HG03442 (cell line): ENCODE data around the gene MUC13.

Experiments used
- ATAC-seq: cut with Tn5 transposase; IDR thresholded peaks from one replicate; pipeline ENCODE4 v1.9.1; 2021; ENCODE audit warnings: mild to moderate bottlenecking, moderate library complexity; ENCODE audit not compliant: unreplicated experiment

The MUC13 gene

DNA sequence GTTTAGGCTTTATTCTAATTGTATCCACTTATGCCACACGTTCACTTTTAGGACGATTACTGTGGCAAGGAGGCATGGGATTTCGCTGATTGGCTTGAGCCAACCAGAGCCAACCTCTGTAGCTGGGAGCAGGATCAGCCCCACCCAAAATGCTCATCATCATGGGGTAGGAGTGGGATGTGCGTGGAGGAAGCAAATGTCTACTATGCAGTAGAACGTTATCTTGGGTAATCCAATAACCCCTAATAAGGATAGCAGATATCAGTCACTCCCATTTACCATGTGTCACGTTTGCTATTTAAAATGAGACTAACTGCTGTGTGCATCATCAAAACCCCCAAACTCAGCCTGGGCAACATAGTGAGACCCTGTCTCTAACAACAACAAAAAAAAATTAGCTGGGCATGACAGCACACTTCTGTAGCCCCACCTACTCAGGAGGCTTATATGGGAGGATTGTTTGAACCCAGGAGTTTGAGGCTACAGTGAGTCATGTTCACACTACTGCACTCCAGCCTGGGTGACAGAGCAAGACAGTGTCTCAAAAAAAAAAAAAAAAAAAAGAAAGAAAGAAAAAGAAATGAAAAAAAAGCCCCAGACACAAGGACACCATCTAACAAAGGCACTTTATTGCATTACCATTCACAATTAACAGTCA is 29.6 kb downstream of the MUC13 start:
- ATAC-seq: no peak

- no peak for ATAC-seq
Measured at GRCh38 chr3:124903896-124904834, 30.4 kb downstream of the MUC13 start.

DNA sequence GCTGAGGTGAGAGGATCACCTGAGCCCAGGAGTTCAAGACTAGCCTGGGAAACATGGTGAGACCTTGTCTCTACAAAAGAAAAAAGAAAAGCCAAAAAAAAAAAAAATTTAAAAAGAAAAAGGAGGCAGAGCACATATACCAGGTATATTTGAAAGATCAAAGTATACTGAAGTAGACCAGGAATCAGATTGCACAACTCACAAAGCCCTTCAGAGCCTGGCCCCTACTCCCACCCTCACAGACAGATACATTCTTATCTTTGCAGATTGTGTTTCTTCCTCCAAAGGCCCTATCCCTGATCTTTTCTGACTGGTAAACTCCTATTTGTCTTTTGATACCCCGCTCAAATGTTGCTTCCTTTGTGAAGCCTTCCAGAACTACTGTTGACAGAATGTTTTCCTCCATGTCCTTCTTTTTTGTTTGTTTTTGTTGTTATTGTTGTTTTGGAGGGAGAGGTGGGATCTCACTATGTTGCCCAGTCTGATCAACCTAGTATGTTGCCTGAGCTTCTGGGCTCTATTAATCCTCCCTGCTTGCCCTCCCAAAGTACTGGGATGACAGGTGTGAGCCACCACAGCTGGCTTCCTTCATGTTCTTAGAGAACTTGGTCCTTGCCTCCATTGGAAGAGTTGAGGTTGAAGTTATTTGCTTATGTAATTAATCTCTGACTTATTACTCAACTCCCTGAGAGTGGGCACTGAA is 37.6 kb downstream of the MUC13 start:
- ATAC-seq: no peak

DNA sequence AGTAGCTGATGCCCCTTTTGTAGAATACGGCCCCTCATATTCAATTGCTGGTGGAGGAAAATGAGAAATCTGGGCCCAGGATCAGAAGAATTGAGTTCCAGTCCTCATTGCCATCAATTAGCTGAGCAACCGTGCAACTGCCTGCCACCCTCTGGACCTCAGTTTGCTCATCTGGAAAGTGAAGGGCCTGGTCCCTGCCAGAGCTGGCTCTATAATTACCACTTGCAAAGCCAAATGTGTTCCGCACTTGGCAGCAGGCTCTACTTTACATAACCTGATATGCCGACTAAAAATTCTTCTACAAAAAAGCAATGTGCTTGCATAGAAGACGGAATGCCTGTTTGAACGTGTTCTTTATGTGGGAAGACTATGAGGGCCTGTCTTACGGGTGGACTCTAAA is 38.8 kb downstream of the MUC13 start:
- no peak for ATAC-seq

DNA sequence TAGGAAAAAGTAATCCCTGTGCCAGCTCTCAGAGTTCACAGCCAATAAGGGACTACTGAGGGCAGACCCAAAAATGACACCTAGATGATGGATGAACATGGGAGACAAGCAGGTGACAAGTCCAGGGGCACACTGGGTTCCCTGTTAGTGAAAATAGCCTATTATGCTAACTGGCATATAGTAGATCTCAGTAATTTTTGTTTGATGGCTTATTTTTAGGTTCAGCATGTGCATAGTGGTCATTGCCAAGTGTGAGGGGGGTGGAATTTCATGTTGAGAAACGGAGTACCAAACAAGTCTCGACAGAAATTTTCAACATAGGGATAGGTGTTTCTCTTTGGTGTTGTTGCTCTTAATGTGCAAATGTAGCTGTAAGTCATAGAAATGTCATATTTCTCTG is 41.0 kb downstream of the MUC13 start:
- ATAC-seq: no peak

DNA sequence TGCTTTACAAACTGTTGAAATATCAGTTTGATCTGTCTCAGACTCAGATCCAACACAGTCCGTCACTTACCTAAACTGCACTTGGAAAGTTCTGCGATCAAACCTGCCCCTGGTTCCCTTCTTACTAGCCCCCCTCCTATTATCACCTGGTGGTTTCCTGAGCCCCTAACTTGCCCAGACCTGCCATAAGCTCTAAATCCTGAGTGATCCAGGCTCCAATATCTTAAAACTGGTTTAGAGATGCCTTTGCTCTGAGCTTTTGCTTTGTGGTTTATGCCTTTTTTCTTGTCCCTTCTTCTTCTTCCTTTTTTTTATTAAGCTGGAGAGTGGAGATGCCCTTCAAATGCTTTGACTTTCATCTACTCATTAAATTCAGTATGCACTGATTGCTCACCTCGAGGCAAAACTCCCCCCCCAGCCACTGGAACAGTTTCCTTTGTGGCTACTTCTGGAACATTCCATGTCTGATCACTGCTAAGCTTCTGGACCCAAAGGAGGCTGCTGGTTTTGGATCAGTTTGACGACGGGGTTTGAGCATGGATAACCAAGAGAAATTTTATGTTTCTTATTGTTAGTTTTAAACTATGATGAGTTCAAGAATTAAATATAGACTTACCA is 43.9 kb downstream of the MUC13 start:
- no peak for ATAC-seq

DNA sequence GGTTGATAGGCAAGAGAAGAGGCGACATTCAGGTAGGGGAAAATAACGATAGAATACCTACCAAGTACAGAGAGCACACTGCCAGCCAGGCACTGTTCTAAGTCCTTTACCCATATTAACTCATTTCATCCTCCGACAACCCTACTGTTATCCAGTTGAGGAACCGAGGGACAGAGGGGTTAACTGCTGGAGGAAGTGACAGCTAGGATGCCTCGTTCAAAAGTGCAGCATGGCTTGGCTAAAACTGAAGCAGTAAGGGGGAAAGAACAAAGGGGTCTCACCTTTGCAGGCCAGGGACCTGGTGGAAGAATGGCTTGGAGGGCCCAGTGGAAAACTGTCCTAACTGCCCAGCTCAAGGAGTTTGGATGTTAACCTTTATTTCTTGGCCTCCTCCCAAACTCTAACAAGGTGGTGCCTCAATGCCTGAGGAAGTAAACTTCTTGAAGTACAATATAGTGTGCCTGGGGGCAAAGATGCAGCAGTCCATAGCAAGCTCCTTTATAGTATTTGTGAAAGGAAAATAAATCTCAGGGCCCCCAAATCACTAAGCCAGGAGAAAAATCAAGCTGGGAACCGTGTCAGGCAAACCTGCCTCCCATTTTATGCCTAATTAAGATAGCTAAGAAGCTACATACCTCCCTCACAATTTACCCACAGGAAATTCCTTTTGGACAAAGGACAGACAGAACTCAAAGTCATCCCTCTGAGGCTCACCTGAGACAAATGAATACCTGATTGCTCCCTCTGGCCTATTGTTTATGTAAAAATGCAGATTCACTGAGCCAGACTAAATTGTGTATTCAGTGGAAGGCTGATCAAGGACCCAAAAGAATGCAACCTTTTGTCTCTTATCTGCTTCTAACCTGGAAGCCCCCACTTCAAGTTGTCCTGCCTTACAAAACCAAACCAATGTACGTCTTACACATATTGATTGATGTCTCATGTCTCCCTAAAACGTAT is 45.8 kb downstream of the MUC13 start:
- ATAC-seq: no peak

- ATAC-seq: no peak
Measured at GRCh38 chr3:124887932-124888298, 46.6 kb downstream of the MUC13 start.

DNA sequence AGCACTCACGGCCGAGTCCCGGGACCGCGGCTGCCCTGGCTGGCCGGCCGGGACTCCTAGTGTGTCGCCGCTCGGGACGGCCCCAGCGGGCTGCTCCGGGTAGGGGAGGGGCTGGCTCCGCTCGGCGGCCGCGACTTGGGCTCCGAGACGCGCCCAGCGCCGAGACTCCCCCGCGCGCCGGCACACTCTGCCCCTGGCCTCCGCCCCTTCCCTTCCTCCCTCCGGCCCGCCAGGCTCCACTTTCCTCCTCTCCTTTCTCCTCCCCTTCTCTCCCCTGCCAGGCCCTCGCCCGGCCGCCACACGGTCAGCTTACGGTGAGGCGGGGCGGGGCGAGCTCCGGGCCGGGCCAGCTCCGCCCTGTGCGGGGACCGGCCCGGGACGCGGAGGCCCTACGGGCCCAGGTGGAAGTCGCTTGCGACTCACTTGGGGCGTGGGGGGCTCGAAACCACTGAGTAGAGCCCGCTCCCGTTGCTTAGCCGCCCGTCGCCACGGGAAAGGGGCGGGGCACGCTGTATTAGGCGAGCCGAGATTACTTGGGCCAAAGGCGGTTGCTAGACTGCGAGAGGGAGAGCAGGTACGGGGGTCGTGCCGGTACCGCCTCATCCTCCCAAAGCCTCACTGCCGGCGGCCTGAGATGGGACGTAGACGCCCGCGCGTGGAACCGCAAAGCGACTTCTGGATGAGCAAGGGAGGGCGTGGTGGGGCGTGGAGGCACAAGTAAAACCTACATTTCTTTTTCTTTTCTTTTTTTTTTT is 47.2 kb downstream of the MUC13 start, which contains the start of gene ITGB5:
Gene ITGB5, minus strand, starts transcription at position 189 of the 755 bp plus-strand sequence. CDS start 365 bp downstream, outside the sequence.
- ATAC-seq: peak; percentile 49

DNA sequence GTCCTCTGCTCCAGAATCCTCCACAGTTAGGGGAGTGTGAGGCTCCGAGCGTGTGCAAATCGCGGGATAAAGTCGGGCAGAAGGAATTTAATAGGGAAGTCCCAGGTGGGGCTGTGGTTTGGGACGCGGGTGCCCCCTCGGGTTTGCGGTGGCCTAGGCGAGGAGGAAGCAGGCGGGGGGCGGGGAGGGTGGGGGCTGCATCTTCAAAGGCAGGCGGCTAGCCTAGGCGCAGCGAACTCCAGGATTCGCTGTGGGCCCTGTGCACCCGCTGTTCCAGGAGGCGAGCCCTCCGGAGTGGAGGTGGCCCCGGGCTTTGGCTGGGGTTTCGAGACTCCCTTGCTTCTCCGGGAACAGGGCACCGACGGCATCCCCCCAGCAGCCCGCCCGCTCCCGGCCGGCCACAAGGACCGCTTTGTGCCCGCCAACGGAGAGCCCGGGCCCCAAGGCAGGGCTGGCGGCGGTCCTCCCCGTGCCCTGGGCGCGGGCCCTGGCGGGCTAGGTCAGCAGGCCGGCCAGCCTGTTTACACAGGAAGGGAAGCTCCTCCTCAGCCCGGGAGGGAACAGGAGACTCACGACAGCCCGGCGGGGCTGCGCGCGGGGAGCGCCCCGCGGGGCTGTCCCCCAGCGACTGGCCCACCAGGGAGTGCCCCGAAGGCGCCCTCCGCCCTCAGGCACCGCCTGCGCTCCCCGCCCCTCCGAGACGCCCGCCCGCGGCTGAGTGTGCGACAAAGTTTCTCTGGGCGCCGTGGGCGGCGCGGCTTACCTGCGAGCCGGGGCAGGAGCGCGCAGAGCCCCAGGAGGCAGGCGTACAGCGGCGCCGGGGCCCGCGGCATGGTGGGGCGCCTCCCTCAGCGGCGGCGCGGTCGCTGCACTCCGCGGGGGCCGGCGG is 48.1 kb downstream of the MUC13 start:
- ATAC-seq: peak; percentile 41

DNA sequence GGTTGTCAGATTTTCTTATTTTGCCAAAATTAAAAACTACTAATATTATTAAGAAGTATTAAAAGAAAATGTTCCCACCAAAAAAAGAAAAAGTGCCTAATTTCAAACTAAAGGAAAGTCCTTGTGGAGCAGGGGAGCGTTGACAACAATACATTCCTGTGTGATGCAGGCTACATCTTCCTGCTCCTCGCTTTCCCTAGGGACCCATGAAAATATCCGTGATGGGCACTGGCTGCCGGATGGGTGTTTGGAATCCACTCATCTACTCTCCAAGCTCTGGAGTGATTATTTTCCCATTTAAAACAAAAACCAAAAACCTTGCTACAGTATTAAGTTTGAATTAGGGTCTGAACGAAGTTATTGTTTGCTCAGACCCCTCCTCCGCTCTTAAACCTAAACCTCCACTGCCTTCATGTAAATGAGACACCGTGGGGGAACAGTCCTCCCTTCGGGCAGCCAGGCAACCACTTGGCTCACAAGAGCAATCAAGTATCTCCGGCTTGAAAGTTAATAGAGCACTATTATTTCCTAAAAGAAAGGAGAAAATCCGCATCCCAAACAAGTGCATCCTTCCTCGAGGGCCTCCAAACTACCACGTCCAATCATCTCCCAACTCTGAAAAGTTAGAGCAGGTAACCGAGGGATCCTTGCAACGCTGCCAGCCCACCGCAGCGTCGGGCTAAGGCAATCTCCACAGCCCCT is 48.9 kb downstream of the MUC13 start:
- ATAC-seq: no peak

GRCh38 chr3:124884474-124885101 is 50.0 kb downstream of the MUC13 start:
- no peak for ATAC-seq

DNA sequence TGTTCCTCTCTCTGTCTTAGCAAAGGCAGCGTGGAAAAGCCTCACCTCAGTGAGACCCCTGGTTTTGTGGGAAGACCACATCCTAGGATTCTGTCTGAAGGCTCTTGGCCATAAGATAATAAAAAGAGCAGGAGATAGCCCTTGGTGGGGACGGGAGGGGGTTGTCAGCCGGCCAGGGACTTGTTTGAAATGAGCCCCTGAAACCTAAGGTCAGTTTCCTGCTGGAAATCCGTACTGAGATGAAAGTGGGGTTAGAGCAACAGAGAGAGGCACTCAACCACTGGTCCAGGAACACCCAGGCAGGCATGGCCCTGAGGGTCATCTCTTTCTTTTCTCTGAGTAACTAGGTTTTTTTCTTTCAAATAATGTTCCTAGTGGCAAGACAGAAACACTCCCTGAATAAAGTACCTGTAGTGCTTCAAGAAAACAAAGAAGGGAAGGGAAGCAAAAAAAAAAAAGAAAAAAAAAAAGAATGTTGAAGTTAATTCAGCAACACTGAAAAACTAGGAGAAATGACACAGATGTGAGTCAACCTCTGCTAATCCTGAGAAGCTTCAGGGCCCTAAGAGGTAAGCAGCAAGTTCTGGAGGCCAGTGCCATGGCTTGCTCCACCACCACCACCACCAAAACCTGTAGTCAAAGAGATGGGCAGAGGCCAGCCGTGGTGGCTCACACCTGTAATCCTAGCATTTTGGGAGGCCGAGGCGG is 50.6 kb downstream of the MUC13 start:
- ATAC-seq: no peak

DNA sequence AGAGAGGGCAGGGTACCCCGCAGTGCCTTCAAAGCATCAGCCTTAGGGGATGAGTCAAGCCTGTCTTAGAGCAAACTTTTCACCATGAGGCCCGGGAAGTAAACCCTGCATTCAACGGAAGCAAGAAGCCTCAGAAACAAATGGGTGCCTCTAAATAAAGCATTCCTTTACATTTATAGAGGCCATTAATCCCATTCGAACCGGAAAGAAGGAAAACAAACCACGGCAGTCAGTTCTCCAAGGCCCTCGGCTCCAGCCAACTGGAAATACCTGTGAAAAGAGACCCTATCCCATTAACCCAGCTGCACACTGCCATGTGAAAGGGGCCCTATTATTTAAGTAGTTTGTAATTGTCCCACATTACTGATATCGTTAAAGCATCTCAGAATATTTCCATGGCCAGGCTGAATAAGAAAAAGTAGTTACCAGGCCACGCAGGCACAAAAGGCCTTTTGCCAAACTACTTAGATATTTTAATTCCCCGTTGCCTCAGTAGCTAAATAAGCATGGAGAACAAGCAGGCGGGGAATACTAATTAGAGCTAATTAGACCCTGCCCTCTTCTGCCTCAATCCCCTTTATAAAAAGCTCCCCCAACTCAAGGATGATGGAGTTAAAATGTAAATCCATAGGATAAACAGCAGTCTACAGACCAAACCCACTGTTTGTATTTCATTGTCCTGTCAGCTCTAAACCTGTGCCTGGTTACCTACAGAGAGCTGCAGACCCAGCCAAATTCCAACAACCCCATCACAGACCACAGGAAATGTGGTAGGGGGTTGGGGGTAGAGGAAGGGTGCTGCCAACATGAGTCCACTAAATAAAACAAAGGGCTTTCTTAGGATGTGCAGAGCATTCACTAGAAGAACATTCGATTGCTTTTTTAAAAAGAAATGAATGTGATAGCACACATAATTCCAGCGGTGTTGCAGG is 51.5 kb downstream of the MUC13 start:
- ATAC-seq: no peak

DNA sequence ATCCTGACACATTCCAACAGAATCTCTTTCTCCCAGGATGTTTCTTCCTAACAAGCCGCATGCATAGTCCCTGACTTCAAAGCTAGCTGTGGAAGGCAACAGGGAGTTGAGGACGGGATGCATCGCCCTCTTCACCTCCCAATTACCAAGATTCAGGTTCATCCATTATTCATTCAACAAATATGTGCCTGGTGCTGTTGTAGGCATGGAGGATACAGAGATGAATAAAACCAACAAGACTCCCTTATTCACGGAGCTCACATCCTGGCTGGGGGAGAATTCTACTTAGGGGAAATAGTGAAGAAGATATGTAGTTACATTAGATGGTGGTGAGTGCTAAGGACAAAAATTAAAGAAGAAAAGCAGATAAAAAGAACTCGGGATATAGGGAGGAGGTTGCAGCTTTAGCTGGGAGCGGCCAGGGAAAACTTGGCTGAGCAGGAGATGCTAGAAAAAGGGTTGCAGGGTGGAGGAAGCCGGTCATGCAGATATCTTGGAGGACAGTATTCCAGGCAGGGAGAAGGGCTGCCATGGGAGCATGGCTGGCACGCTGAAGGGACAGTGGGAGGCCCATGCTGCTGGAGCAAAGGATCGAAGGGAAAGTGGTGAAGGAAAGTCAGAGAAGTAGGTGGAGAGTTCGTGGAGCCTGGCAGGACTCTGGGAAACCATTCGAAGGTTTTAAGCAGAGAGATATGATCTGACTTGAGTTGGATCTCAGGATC is 52.4 kb downstream of the MUC13 start:
- no peak for ATAC-seq
